Measurements from ENCODE around the gene FGFRL1. TPM values are rescaled to one million over a fixed set of nuclear protein-coding genes. Genes with fewer than 3 reads are reported as not detected.

The FGFRL1 gene, protein sequence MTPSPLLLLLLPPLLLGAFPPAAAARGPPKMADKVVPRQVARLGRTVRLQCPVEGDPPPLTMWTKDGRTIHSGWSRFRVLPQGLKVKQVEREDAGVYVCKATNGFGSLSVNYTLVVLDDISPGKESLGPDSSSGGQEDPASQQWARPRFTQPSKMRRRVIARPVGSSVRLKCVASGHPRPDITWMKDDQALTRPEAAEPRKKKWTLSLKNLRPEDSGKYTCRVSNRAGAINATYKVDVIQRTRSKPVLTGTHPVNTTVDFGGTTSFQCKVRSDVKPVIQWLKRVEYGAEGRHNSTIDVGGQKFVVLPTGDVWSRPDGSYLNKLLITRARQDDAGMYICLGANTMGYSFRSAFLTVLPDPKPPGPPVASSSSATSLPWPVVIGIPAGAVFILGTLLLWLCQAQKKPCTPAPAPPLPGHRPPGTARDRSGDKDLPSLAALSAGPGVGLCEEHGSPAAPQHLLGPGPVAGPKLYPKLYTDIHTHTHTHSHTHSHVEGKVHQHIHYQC
- 54.9 and 58.8 TPM in 2 replicates for total RNA-seq
- long read RNA-seq = 0 reads

DNA sequence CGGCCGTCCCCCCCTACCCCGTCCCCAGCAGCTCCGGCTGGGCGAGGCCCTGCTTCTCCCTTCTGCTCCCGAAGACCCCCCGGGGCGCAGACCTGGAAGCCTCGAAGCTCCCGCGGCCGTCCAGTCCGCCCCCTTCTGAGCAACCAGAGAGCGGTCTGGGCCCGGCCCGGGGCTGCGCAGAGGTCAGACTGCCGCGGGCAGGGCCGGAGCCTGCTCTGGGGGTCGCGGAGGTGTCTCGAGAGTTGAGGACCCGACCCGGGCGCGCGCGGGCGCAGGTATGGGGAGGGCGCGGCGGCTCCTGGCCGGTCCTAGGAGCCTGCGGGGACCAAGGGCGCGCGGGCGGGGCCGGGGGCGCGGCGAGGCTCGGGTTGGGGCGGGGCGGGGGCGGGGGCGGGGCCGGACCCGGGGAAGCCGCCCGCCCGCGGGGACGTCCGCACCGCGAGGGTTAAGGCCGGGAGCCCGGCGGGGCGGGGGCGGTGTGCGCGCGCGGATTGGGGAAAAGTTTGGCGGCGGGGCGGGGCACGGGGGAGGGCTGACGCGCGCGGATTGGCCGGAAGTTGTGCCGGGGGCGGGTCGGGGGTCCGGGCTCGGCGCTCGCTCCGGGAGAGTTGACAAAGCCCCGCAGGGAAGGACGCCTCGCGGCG, at the start of gene FGFRL1:
FGFRL1 (plus strand) TSS at position 605 of the 644 bp plus-strand sequence. CDS start 860 bp downstream, outside the sequence.
- TF ChIP-seq CTCF (conservative IDR thresholded peaks at IDR 0.05) = no peak
- Mint-ChIP-seq H3K4me3 (peak within 1 kb of the TSS; percentile 84), H3K27me3 (ENCODE audit: low read depth) (peaks cover 40% of the 10 kb centered on the region), H3K4me1 (peaks cover 16% of the 10 kb centered on the region), H3K9me3 (no peaks in the 10 kb centered on the region), H3K36me3 (ENCODE audit: low read depth) (peaks cover 3% of the 10 kb centered on the region), H3K27ac (ENCODE audit: unreplicated experiment) (no peak within 1 kb of the TSS)
- peak; percentile 88 for DNase-seq (ENCODE audit: low read depth, low spot score)

GRCh38 chr4:962231-963208, 48.9 kb upstream of the FGFRL1 start:
- H3K36me3 Mint-ChIP-seq (ENCODE audit: low read depth) = no peaks in the 10 kb centered on the region
- DNase-seq (ENCODE audit: low read depth, low spot score) = no peak
- no peak overlapping the region for H3K27ac Mint-ChIP-seq (ENCODE audit: unreplicated experiment)
- no peaks in the 10 kb centered on the region for H3K27me3 Mint-ChIP-seq (ENCODE audit: low read depth)
- TF ChIP-seq CTCF (conservative IDR thresholded peaks at IDR 0.05) = no peak
- H3K9me3 Mint-ChIP-seq = no peaks in the 10 kb centered on the region
- H3K4me1 Mint-ChIP-seq = no peaks in the 10 kb centered on the region
- no peak overlapping the region for H3K4me3 Mint-ChIP-seq

- no peaks in the 10 kb centered on the region for H3K4me1 Mint-ChIP-seq
- H3K27me3 Mint-ChIP-seq (ENCODE audit: low read depth) = no peaks in the 10 kb centered on the region
- no peak overlapping the region for H3K4me3 Mint-ChIP-seq
- no peak for DNase-seq (ENCODE audit: low read depth, low spot score)
- no peaks in the 10 kb centered on the region for H3K36me3 Mint-ChIP-seq (ENCODE audit: low read depth)
- TF ChIP-seq CTCF (conservative IDR thresholded peaks at IDR 0.05) = no peak
- H3K9me3 Mint-ChIP-seq = no peaks in the 10 kb centered on the region
- no peak overlapping the region for H3K27ac Mint-ChIP-seq (ENCODE audit: unreplicated experiment)
These were observed 47.9 kb upstream of the FGFRL1 start for GRCh38 chr4:963276-964225.

GRCh38 chr4:964346-965025, 46.9 kb upstream of the FGFRL1 start:
- H3K27ac Mint-ChIP-seq (ENCODE audit: unreplicated experiment) = no peak overlapping the region

More at GRCh38 chr4:964346-965025, 46.9 kb upstream of the FGFRL1 start:
- Mint-ChIP-seq H3K9me3 (no peaks in the 10 kb centered on the region), H3K4me3 (no peak overlapping the region), H3K36me3 (ENCODE audit: low read depth) (no peaks in the 10 kb centered on the region), H3K27me3 (ENCODE audit: low read depth) (no peaks in the 10 kb centered on the region), H3K4me1 (no peaks in the 10 kb centered on the region)
- DNase-seq (ENCODE audit: low read depth, low spot score) = no peak
- TF ChIP-seq CTCF (conservative IDR thresholded peaks at IDR 0.05) = no peak

All from neural crest cell (in vitro differentiated cells).